H1 (cell line): ENCODE data around the gene LIAS. TPM values are rescaled to one million over a fixed set of nuclear protein-coding genes. Genes with fewer than 3 reads are reported as not detected.

Experiments used
- CTCF ChIA-PET: fragments of 300-600 bp; sonication (Branson Sonifier 250); formaldehyde crosslinking; loops from one replicate; lab custom pipeline; 2021; ENCODE audit not compliant: partially characterized antibody; lab: Charles Lee
- POLR2A ChIA-PET: fragments of 300-600 bp; sonication (Branson Sonifier 250); formaldehyde crosslinking; loops from one replicate; lab custom pipeline; 2021; ENCODE audit warnings: inconsistent platforms; ENCODE audit not compliant: partially characterized antibody; lab: Charles Lee
- DNase-seq, 2 experiments: peaks; one replicate each; pipeline versions ENCODE4 v3.0.0 to v3.0.0-alpha.2; 2010 to 2022; ENCODE audit warnings: low spot score in 2 of 2, low read depth in 1 of 2, mixed read lengths in 1 of 2
- FAIRE-seq: peaks from 2 replicates; lab custom pipeline; 2011; peaks lifted over from hg19 to GRCh38; lab: Jason Lieb, UNC
- H2AFZ ChIP-seq: 2 replicates; pipeline ENCODE4 v1.8.1; 2012; ENCODE audit warnings: low read length, inconsistent platforms
- H2AK5ac ChIP-seq: 2 replicates; pipeline ENCODE4 v1.6.1; 2013; ENCODE audit warnings: low read depth, low read length
- H2BK120ac ChIP-seq: replicated peaks from 2 replicates; pipeline ENCODE3; 2013; ENCODE audit warnings: low read depth, low read length, inconsistent platforms
- H2BK12ac ChIP-seq: 2 replicates; pipeline ENCODE4 v1.6.1; 2013; ENCODE audit warnings: low read depth, low read length
- H2BK15ac ChIP-seq: 2 replicates; pipeline ENCODE4 v1.6.1; 2013; ENCODE audit warnings: low read length
- H2BK20ac ChIP-seq: 2 replicates; pipeline ENCODE4 v1.6.1; 2013; ENCODE audit warnings: low read length
- H2BK5ac ChIP-seq: 2 replicates; pipeline ENCODE4 v1.6.1; 2013; ENCODE audit warnings: low read depth, low read length
- H3K14ac ChIP-seq: 2 replicates; pipeline ENCODE4 v1.6.1; 2013; ENCODE audit warnings: inconsistent platforms; ENCODE audit not compliant: insufficient read length
- H3K18ac ChIP-seq: 2 replicates; pipeline ENCODE4 v1.6.1; 2013; ENCODE audit warnings: low read length; ENCODE audit errors: extremely low read depth
- H3K23ac ChIP-seq: 2 replicates; pipeline ENCODE4 v1.6.1; 2013; ENCODE audit warnings: inconsistent platforms; ENCODE audit not compliant: insufficient read length
- H3K23me2 ChIP-seq: 2 replicates; pipeline ENCODE4 v1.6.1; 2013; ENCODE audit warnings: low read depth, low read length
- H3K27ac ChIP-seq: 2 replicates; pipeline ENCODE4 v1.6.1; 2011; ENCODE audit warnings: low read depth, low read length, inconsistent platforms
- H3K27me3 ChIP-seq, 4 experiments: replicated peaks in 1 of 4; 1 replicate in 1 of 4; 2 replicates in 3 of 4; pipeline versions ENCODE4 v1.6.1 to v1.8.1; 2011 to 2013; ENCODE audit warnings: low read length in 3 of 4, mild to moderate bottlenecking in 3 of 4, inconsistent platforms in 2 of 4, mixed read lengths in 2 of 4, moderate library complexity in 1 of 4; ENCODE audit not compliant: control insufficient read depth in 3 of 4, insufficient read depth in 3 of 4; ENCODE audit errors: extremely low read depth in 1 of 4
- H3K36me3 ChIP-seq, 4 experiments: 2 replicates each; pipeline versions ENCODE4 v1.6.1 to v1.8.1; 2011 to 2013; ENCODE audit warnings: mild to moderate bottlenecking in 4 of 4, low read length in 3 of 4, moderate library complexity in 2 of 4, control low read depth in 1 of 4, inconsistent platforms in 1 of 4; ENCODE audit not compliant: insufficient read depth in 4 of 4, control insufficient read depth in 2 of 4
- H3K4ac ChIP-seq: replicated peaks from 2 replicates; pipeline ENCODE3; 2013; ENCODE audit warnings: low read length, low read depth, mixed read lengths, inconsistent platforms; ENCODE audit not compliant: insufficient read length
- H3K4me1 ChIP-seq, 4 experiments: replicated peaks in 1 of 4; 1 replicate in 1 of 4; 2 replicates in 3 of 4; pipeline versions ENCODE4 v1.6.1 to v1.8.1; 2011 to 2013; ENCODE audit warnings: low read length in 3 of 4, inconsistent platforms in 2 of 4, mixed read lengths in 1 of 4; ENCODE audit not compliant: insufficient read depth in 4 of 4, control insufficient read depth in 3 of 4
- H3K4me2 ChIP-seq, 2 experiments: 2 replicates each; pipeline versions ENCODE4 v1.6.1 to v1.8.1; 2011 to 2013; ENCODE audit warnings: low read depth in 2 of 2, low read length in 2 of 2, control low read depth in 1 of 2, inconsistent platforms in 1 of 2, mild to moderate bottlenecking in 1 of 2; ENCODE audit not compliant: insufficient read depth in 1 of 2
- H3K4me3 ChIP-seq, 4 experiments: fragments of 200-600, 300-600 bp in 1 of 4; sonication (generic), shearing (Covaris generic), sonication (Bioruptor Twin) in 1 of 4; 2 replicates each; pipeline versions ENCODE4 v1.5.1 to v1.8.1; 2011 to 2016; ENCODE audit warnings: low read length in 4 of 4, low read depth in 3 of 4, control low read depth in 2 of 4, inconsistent platforms in 2 of 4, mild to moderate bottlenecking in 2 of 4, mixed read lengths in 1 of 4, moderate library complexity in 1 of 4; ENCODE audit not compliant: insufficient read depth in 2 of 4; ENCODE audit errors: extremely low read depth in 1 of 4
- H3K56ac ChIP-seq: replicated peaks from 2 replicates; pipeline ENCODE3; 2013; ENCODE audit warnings: low read depth, mild to moderate bottlenecking, mixed read lengths, low read length, inconsistent platforms; ENCODE audit not compliant: insufficient read length
- H3K79me1 ChIP-seq: 2 replicates; pipeline ENCODE4 v1.6.1; 2013; ENCODE audit warnings: low read depth, low read length, control low read depth
- H3K79me2 ChIP-seq, 2 experiments: 2 replicates each; pipeline versions ENCODE4 v1.6.1 to v1.8.1; 2012 to 2013; ENCODE audit warnings: low read length in 2 of 2, mild to moderate bottlenecking in 2 of 2, inconsistent platforms in 1 of 2; ENCODE audit not compliant: insufficient read depth in 2 of 2, control insufficient read depth in 1 of 2
- H3K9ac ChIP-seq, 4 experiments: replicated peaks in 1 of 4; 1 replicate in 1 of 4; 2 replicates in 3 of 4; pipeline versions ENCODE4 v1.6.1 to v1.8.1; 2011 to 2013; ENCODE audit warnings: low read depth in 3 of 4, low read length in 3 of 4, control low read depth in 2 of 4, mild to moderate bottlenecking in 2 of 4, moderate library complexity in 2 of 4, inconsistent platforms in 1 of 4; ENCODE audit errors: extremely low read depth in 1 of 4
- H3K9me3 ChIP-seq, 2 experiments: 2 replicates each; pipeline versions ENCODE4 v1.6.1 to v1.8.1; 2012 to 2013; ENCODE audit warnings: mild to moderate bottlenecking in 2 of 2, moderate library complexity in 2 of 2, control low read depth in 1 of 2, inconsistent platforms in 1 of 2, low read depth in 1 of 2, low read length in 1 of 2, mixed read lengths in 1 of 2; ENCODE audit not compliant: insufficient read depth in 2 of 2
- H4K20me1 ChIP-seq, 2 experiments: replicated peaks in 1 of 2; 2 replicates each; pipeline versions ENCODE3 to v1.8.1; 2011 to 2013; ENCODE audit warnings: inconsistent platforms in 2 of 2, low read length in 2 of 2, mild to moderate bottlenecking in 1 of 2; ENCODE audit not compliant: insufficient read depth in 2 of 2, control insufficient read depth in 1 of 2
- H4K5ac ChIP-seq: 2 replicates; pipeline ENCODE4 v1.6.1; 2013; ENCODE audit warnings: low read length, low read depth, mixed read lengths, inconsistent platforms; ENCODE audit not compliant: insufficient read length
- H4K8ac ChIP-seq: 2 replicates; pipeline ENCODE4 v1.8.0; 2013; ENCODE audit warnings: mild to moderate bottlenecking, moderate library complexity, low read length, inconsistent platforms; ENCODE audit not compliant: insufficient read depth; ENCODE audit errors: extremely low read depth
- H4K91ac ChIP-seq: replicated peaks from 2 replicates; pipeline ENCODE3; 2013; ENCODE audit warnings: low read length, mixed read lengths, inconsistent platforms; ENCODE audit not compliant: insufficient read length
- CREB1 ChIP-seq: IDR thresholded peaks from 2 replicates; pipeline ENCODE4 v1.6.1; 2012; ENCODE audit warnings: inconsistent platforms
- CTCF ChIP-seq, 3 experiments: IDR thresholded peaks; 1 replicate in 2 of 3; 2 replicates in 1 of 3; pipeline versions ENCODE4 v1.5.1 to v1.6.1; 2011; ENCODE audit warnings: low read length in 3 of 3, mild to moderate bottlenecking in 3 of 3, inconsistent platforms in 2 of 3, low read depth in 1 of 3, moderate library complexity in 1 of 3; ENCODE audit not compliant: insufficient read depth in 1 of 3; ENCODE audit errors: control extremely low read depth in 1 of 3
- EP300 ChIP-seq, 2 experiments: IDR thresholded peaks; 1 replicate in 1 of 2; 2 replicates in 1 of 2; pipeline ENCODE4 v1.6.1; 2011 to 2012; ENCODE audit warnings: low read depth in 2 of 2, low read length in 2 of 2, mild to moderate bottlenecking in 2 of 2, borderline replicate concordance in 1 of 2, inconsistent platforms in 1 of 2, moderate library complexity in 1 of 2
- JUND ChIP-seq: IDR thresholded peaks from 2 replicates; pipeline ENCODE4 v1.6.1; 2011; ENCODE audit warnings: mild to moderate bottlenecking, improper control_type of control experiment, low read length
- KDM1A ChIP-seq: fragments of 200-600, 300-600 bp; sonication (generic); IDR thresholded peaks from 2 replicates; pipeline ENCODE4 v1.7.1; 2016; ENCODE audit warnings: mild to moderate bottlenecking, low read length, borderline replicate concordance
- KDM4A ChIP-seq: IDR thresholded peaks from one replicate; pipeline ENCODE4 v1.7.1; 2012; ENCODE audit warnings: low read depth, mild to moderate bottlenecking, moderate library complexity, low read length, inconsistent platforms; ENCODE audit not compliant: severe bottlenecking
- PHF8 ChIP-seq: fragments of 200-600 bp; sonication (generic); conservative IDR thresholded peaks from 2 replicates; pipeline ENCODE4 v1.7.1; 2012; ENCODE audit warnings: low read depth, mild to moderate bottlenecking, inconsistent platforms, low read length, moderate library complexity
- POLR2A ChIP-seq, 2 experiments: IDR thresholded peaks; 1 replicate in 1 of 2; 2 replicates in 1 of 2; pipeline ENCODE4 v1.6.1; 2011; ENCODE audit warnings: low read depth in 2 of 2, low read length in 2 of 2, mild to moderate bottlenecking in 2 of 2; ENCODE audit errors: control extremely low read depth in 1 of 2
- RXRA ChIP-seq: IDR thresholded peaks from 2 replicates; pipeline ENCODE4 v1.6.1; 2011; ENCODE audit warnings: low read depth, mild to moderate bottlenecking, low read length, moderate library complexity; ENCODE audit not compliant: insufficient read depth
- SIRT6 ChIP-seq: IDR thresholded peaks from one replicate; pipeline ENCODE4 v1.7.1; 2012; ENCODE audit warnings: low read length, inconsistent platforms
- SIX5 ChIP-seq: IDR thresholded peaks from 2 replicates; pipeline ENCODE4 v1.6.1; 2011; ENCODE audit warnings: mild to moderate bottlenecking, low read depth, low read length
- TBP ChIP-seq: IDR thresholded peaks from 2 replicates; pipeline ENCODE4 v1.6.1; 2011; ENCODE audit warnings: low read depth, low read length, improper control_type of control experiment
- WGBS, 2 experiments: shearing (Covaris generic) in 1 of 2; methylation state at CpG; one replicate each; pipeline versions ENCODE4 v1.1.6 to v1.1.7; 2013 to 2015; ENCODE audit warnings: low lambda C conversion rate in 2 of 2, mixed read lengths in 2 of 2, inconsistent platforms in 1 of 2, low coverage in 1 of 2, missing lambda C conversion rate in 1 of 2; ENCODE audit not compliant: insufficient replicate concordance in 2 of 2, insufficient coverage in 1 of 2, insufficient read length in 1 of 2; ENCODE audit errors: extremely low coverage in 1 of 2, missing lambda C conversion rate in 1 of 2; 5-methylcytosine and 5-hydroxymethylcytosine counted together
- polyA plus RNA-seq, 7 experiments: library from polyadenylated mRNA; depleted of rRNA in 3 of 7; stranded (reverse) in 5 of 7; unstranded in 2 of 7; fragments of >200 nt in 5 of 7; fragments of 200-250 nt in 2 of 7; gene quantifications; 1 replicate in 5 of 7; 2 replicates in 1 of 7; 4 replicates in 1 of 7; pipeline versions ENCODE4 v1.2.1 to v1.2.3, GENCODE V29; 2011 to 2013; ENCODE audit warnings: missing spikeins in 2 of 7, mixed read lengths in 2 of 7
- total RNA-seq: library from RNA; stranded (reverse); fragmentation: NEBNext Ultra II Directional; extraction: Animal tissue kit (Norgen Biotek cat#: 25700); gene quantifications from 2 replicates; pipeline ENCODE4 v1.2.1, GENCODE V29; 2021

The LIAS gene
- total and polyA plus RNA-seq, 2 of the 8 experiments (the other 6 are each of a cell fraction or from before 2014, with no cell fraction given): 10.5 to 24.9 TPM

DNA sequence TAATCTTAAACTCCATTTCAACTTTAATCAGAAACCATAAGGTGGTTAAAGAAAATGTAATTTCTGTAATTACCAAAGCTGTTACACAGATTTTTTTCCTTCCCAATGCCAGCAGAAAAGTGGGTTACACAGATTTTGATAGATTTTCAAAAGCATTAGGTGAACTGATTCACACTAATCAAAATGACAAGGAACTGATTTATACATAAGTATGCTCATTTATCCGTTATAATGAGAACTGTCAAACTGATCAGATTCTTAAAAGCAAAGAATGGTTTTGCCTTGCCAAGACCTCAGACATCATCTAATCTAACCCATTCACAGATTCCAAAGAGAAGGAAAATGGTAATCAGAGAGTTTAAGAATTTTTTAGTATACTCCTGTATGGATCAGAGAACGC lies 63.2 kb downstream of the LIAS start:
- Histone ChIP-seq H2BK120ac (no peak overlapping the region), H2BK15ac (no peak overlapping the region), H2BK12ac (no peak overlapping the region), H3K79me1 (no peaks in the 10 kb centered on the region), H2BK20ac (no peak overlapping the region), H3K56ac (no peak overlapping the region), H3K9ac (no peak overlapping the region), H3K9me3 (no peaks in the 10 kb centered on the region), H3K23me2 (0 out of 2 replicates have a peak, but pooled peaks cover 2% of the 10 kb centered on the region), H4K8ac (no peak overlapping the region), H3K4me3 (no peak overlapping the region), H2AK5ac (no peak overlapping the region), H4K5ac (no peak overlapping the region), H3K79me2 (peaks cover 10 to 54% of the 10 kb centered on the region in 2 experiments; a peak in 3 of 4 replicates), H3K4me2 (no peak overlapping the region), H2AFZ (no peak overlapping the region), H3K23ac (no peak overlapping the region), H4K91ac (no peak overlapping the region), H3K14ac (no peak overlapping the region), H3K27me3 (no peaks in the 10 kb centered on the region), H4K20me1 (peaks cover 0 to 2% of the 10 kb centered on the region in 2 experiments), H3K27ac (no peak overlapping the region), H2BK5ac (no peak overlapping the region), H3K18ac (no peak overlapping the region), H3K4me1 (peaks cover 0 to 4% (median 1%) of the 10 kb centered on the region in 4 experiments; a peak in 3 of 7 replicates), H3K4ac (no peak overlapping the region), H3K36me3 (peaks cover 0 to 33% (median 16%) of the 10 kb centered on the region in 4 experiments; a peak in 3 of 8 replicates)
- POLR2A ChIA-PET: interaction anchor here (0.8 to 1.3 kb wide), 2 partner anchors 17 to 20 kb away, joined by 3 read pairs; no protein-coding TSS in a partner anchor
- CTCF ChIA-PET: interaction anchor here (2.0 kb wide), 1 partner anchor 10 kb away, joined by 4 read pairs; no protein-coding TSS in a partner anchor
- DNase-seq: no peak
- FAIRE-seq: no peak
- 93% methylated on average over 2 of the region's 2 CpGs; no CpG with 5 or more reads in 1 of the 2 experiments for WGBS, 2 experiments
- TF ChIP-seq JUND (no peak), CREB1 (no peak), KDM4A (no peak), TBP (no peak), CTCF (IDR thresholded peaks at IDR 0.05; ENCODE audit: control extremely low read depth in 1 of 3, insufficient read depth in 1 of 3, low read depth in 1 of 3, low read length in 3 of 3) (no peak), POLR2A (IDR thresholded peaks at IDR 0.05; ENCODE audit: control extremely low read depth in 1 of 2, low read depth in 2 of 2, low read length in 2 of 2) (no peak), SIRT6 (no peak), PHF8 (no peak), RXRA (no peak), SIX5 (no peak), EP300 (IDR thresholded peaks at IDR 0.05; ENCODE audit: borderline replicate concordance in 1 of 2, low read depth in 2 of 2, low read length in 2 of 2) (no peak), KDM1A (no peak)
